Measurements from ENCODE around the gene PDE4D. TPM values are rescaled to one million over a fixed set of nuclear protein-coding genes. Genes with fewer than 3 reads are reported as not detected.

The PDE4D gene
- total and polyA plus RNA-seq, 10 of the 15 experiments (the other 5 are each of a cell fraction or from before 2014, with no cell fraction given): 0.87 to 4.1 (median 2.2) TPM

DNA sequence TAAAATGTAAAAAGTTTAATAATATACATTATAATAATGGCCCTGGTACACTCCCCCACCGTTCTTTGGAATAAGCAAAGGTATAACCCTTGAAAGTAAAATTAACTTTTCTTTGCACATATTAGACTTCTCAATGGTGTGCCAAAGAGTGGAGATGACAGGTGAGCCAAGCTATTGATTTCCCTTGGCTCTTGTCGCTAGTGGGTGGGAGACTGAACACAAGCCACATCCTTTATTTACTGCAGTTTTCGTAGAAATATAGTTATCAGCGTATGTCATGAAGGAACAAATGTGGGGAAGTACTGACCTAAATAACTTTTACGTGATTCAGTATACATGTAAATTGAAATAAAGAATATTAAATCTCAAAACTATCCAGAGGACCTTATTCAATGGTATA lies 761.4 kb downstream of the PDE4D start:
- Histone ChIP-seq H3K27me3 (replicated peaks in 1 of 2; ENCODE audit: control insufficient read depth in 2 of 2, insufficient read depth in 2 of 2, low read length in 1 of 2) (no peaks in the 10 kb centered on the region; a peak in 1 of 4 replicates), H3K27ac (ENCODE audit: control insufficient read depth, insufficient read depth) (no peak overlapping the region), H3K9ac (ENCODE audit: control insufficient read depth, insufficient read depth, low read length) (no peak overlapping the region), H2AFZ (ENCODE audit: control insufficient read depth, low read depth, low read length) (no peak overlapping the region), H3K79me2 (ENCODE audit: control insufficient read depth, insufficient read depth, low read length) (no peaks in the 10 kb centered on the region), H3K36me3 (ENCODE audit: control insufficient read depth in 2 of 2, insufficient read depth in 2 of 2, low read length in 1 of 2) (no peaks in the 10 kb centered on the region), H3K4me2 (ENCODE audit: control insufficient read depth, insufficient read depth) (no peak overlapping the region), H4K20me1 (ENCODE audit: control insufficient read depth, insufficient read depth) (no peaks in the 10 kb centered on the region), H3K4me3 (no peak overlapping the region), H3K9me3 (replicated peaks; ENCODE audit: control insufficient read depth, insufficient read depth, low read length) (no peaks in the 10 kb centered on the region), H3K4me1 (ENCODE audit: control insufficient read depth, insufficient read depth, low read length) (no peaks in the 10 kb centered on the region)
- no peak for ATAC-seq
- no peak for FAIRE-seq
- TF ChIP-seq RELA (IDR thresholded peaks at IDR 0.05; ENCODE audit: borderline replicate concordance, partially characterized antibody): no peak
- no peak for TF ChIP-seq ZZZ3 (IDR thresholded peaks at IDR 0.05; ENCODE audit: control insufficient read depth, insufficient read length, low read depth)
- TF ChIP-seq KLF5 (IDR thresholded peaks at IDR 0.05; ENCODE audit: partially characterized antibody): no peak
- TF ChIP-seq FOXM1 (IDR thresholded peaks at IDR 0.05; ENCODE audit: low read depth, low read length): no peak
- TF ChIP-seq, protein P1, sequence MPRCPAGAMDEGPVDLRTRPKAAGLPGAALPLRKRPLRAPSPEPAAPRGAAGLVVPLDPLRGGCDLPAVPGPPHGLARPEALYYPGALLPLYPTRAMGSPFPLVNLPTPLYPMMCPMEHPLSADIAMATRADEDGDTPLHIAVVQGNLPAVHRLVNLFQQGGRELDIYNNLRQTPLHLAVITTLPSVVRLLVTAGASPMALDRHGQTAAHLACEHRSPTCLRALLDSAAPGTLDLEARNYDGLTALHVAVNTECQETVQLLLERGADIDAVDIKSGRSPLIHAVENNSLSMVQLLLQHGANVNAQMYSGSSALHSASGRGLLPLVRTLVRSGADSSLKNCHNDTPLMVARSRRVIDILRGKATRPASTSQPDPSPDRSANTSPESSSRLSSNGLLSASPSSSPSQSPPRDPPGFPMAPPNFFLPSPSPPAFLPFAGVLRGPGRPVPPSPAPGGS (IDR thresholded peaks at IDR 0.05; ENCODE audit: borderline replicate concordance, insufficient read depth, low read depth, low read length, poor library complexity, severe bottlenecking): no peak
- no peak for TF ChIP-seq MTA2 (IDR thresholded peaks at IDR 0.05; ENCODE audit: low read depth)
- TF ChIP-seq IKZF2 (IDR thresholded peaks at IDR 0.05): no peak
- no peak for TF ChIP-seq ZNF622 (IDR thresholded peaks at IDR 0.05)
- TF ChIP-seq RB1 (IDR thresholded peaks at IDR 0.05; ENCODE audit: borderline replicate concordance): no peak
- no peak for TF ChIP-seq BCL11A (IDR thresholded peaks at IDR 0.05; ENCODE audit: low read depth, low read length)
- no peak for TF ChIP-seq CHD1 (IDR thresholded peaks at IDR 0.05; ENCODE audit: low read depth, low read length)
- DNase-seq (ENCODE audit: low read depth, low spot score): no peak
- in situ Hi-C loops (cut with MboI) (no loop called here), intact Hi-C loops (cut with micrococcal nuclease; ENCODE audit: unreplicated experiment) (no loop called here)
- ChIA-PET CTCF (interaction anchor here (0.8 kb wide), 1 partner anchor 9 kb away, joined by 3 read pairs; no protein-coding TSS in a partner anchor), SMC1A (ENCODE audit: uncharacterized antibody, unreplicated experiment) (no interaction called here), RAD21 (ENCODE audit: unreplicated experiment) (interaction anchor here (1.3 to 1.6 kb wide), 2 partner anchors 8 to 9 kb away, joined by 3 to 4 read pairs; no protein-coding TSS in a partner anchor), POLR2A (no interaction called here)
- BruUV-seq (replicated peaks): no TSS peak
- 58% methylated on average over 5 of the region's 5 CpGs for WGBS (ENCODE audit: insufficient coverage, insufficient replicate concordance, low lambda C conversion rate, missing lambda C conversion rate)

All from GM12878 (cell line).